Measurements from ENCODE around the gene CCDC188. TPM values are rescaled to one million over a fixed set of nuclear protein-coding genes. Genes with fewer than 3 reads are reported as not detected.

The CCDC188 gene
- polyA plus RNA-seq, 1 donor (not counting 4 experiments of a cell fraction or from before 2014, with no cell fraction given): not detected

DNA sequence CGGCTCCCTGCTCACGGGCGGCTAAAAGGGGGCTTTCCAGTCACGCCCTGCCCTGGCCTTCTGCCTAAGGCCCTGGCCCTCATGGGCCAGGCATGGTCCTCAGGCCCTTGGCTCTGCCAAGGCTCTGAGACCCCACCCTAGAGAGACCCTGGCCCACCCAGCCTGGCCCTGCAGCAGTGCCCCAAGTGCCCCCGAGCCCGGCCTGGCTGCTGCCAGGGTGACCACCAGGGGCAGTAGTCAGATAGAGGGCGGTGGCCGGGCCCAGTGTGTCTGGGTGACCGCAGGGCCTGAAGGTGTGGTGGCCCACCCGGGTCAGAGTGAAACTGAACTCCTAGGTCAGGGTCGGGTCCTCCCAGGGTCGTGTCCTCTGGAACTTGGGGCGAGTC lies 29.4 kb upstream of the CCDC188 start:
- H3K36me3 ChIP-seq (ENCODE audit: control insufficient read depth in 2 of 2, extremely low read depth in 1 of 2, insufficient read depth in 2 of 2, low read length in 2 of 2): no peaks in the 10 kb centered on the region
- no peaks in the 10 kb centered on the region for H3K9me1 ChIP-seq (ENCODE audit: control insufficient read depth, extremely low read depth, insufficient read depth, low read length)
- no peak overlapping the region for H3K9ac ChIP-seq (ENCODE audit: control insufficient read depth, extremely low read depth, insufficient read depth, low read length)
- no peak overlapping the region for H3K27ac ChIP-seq (ENCODE audit: control insufficient read depth, insufficient read depth, low read length)
- peaks cover under 1% of the 10 kb centered on the region for H3K27me3 ChIP-seq (ENCODE audit: control insufficient read depth, extremely low read depth, insufficient read depth, low read length)
- FAIRE-seq: no peak
- H3K4me1 ChIP-seq (ENCODE audit: control insufficient read depth, extremely low read depth, insufficient read depth, low read length): no peaks in the 10 kb centered on the region
- no peaks in the 10 kb centered on the region for H3K79me2 ChIP-seq (ENCODE audit: control insufficient read depth, insufficient read depth, low read length)
- dilution Hi-C loops (cut with MboI; ENCODE audit: extremely low pct_ligation_motif_present, low sequenced_read_pairs): no loop called here
- no peak for DNase-seq (ENCODE audit: low read depth, low spot score)
- H3K9me3 ChIP-seq (ENCODE audit: control insufficient read depth, low read depth, low read length): no peaks in the 10 kb centered on the region
- no peaks in the 10 kb centered on the region for H4K20me1 ChIP-seq (ENCODE audit: control insufficient read depth, extremely low read depth, insufficient read depth, low read length)
- H3K4me2 ChIP-seq (ENCODE audit: control insufficient read depth, extremely low read depth, insufficient read depth, low read depth, low read length): no peak overlapping the region
- TF ChIP-seq, protein P1, sequence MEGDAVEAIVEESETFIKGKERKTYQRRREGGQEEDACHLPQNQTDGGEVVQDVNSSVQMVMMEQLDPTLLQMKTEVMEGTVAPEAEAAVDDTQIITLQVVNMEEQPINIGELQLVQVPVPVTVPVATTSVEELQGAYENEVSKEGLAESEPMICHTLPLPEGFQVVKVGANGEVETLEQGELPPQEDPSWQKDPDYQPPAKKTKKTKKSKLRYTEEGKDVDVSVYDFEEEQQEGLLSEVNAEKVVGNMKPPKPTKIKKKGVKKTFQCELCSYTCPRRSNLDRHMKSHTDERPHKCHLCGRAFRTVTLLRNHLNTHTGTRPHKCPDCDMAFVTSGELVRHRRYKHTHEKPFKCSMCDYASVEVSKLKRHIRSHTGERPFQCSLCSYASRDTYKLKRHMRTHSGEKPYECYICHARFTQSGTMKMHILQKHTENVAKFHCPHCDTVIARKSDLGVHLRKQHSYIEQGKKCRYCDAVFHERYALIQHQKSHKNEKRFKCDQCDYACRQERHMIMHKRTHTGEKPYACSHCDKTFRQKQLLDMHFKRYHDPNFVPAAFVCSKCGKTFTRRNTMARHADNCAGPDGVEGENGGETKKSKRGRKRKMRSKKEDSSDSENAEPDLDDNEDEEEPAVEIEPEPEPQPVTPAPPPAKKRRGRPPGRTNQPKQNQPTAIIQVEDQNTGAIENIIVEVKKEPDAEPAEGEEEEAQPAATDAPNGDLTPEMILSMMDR (optimal IDR thresholded peaks at IDR 0.05 in 1 of 3, IDR thresholded peaks at IDR 0.05 in 1 of 3, conservative IDR thresholded peaks at IDR 0.05 in 1 of 3; ENCODE audit: extremely low read depth in 1 of 3, insufficient read depth in 2 of 3, low read length in 3 of 3): peak in 1 of 3 experiments; percentile 13
- no peak for TF ChIP-seq EZH2 (IDR thresholded peaks at IDR 0.05; ENCODE audit: low read length)
- H2AFZ ChIP-seq (ENCODE audit: control insufficient read depth, low read length): no peak overlapping the region
- H3K4me3 ChIP-seq (ENCODE audit: control insufficient read depth in 2 of 3, extremely low read depth in 1 of 3, insufficient read depth in 2 of 3, low read depth in 1 of 3, low read length in 3 of 3): no peak overlapping the region

DNA sequence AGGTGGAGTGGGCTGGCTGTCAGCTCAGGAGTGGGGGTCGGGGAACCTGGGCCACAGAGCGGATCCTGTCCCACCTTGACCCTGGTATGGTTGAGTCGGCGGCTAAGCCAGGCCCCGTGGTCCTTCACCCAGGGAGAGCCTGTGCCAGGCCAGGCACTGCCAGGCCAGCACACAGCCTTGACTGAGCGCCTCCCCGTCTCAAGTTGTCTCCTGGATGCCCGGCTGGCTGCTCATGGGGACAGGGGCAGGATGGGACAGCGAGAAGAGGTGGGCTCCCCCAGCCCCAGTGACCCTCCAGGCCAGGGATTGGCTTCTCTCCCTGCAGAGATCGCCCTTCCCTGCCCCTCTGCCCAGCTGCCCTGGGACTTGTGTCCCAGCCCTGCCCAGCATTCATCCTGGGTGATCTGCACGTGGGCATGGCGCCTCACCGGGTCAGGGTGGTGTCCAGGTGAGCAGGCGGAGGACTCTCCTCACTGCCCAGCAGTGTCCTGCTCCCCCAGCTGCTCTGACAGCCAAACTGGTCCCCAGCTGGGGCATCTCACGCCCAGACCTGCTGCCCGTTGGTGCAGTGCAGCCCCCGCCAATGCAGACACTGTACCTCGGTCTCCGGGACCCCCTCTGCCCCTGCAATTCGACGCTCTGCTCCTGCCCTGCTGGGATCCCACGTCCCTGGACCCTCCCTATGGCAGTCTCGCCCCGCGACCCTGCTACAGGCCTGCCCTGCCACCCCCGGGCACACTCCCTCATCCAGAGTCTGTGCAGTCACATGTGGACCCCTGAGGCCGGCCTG lies 28.8 kb upstream of the CCDC188 start:
- dilution Hi-C loops (cut with MboI; ENCODE audit: extremely low pct_ligation_motif_present, low sequenced_read_pairs): no loop called here
- Histone ChIP-seq H3K4me1 (ENCODE audit: control insufficient read depth, extremely low read depth, insufficient read depth, low read length) (no peaks in the 10 kb centered on the region), H3K9ac (ENCODE audit: control insufficient read depth, extremely low read depth, insufficient read depth, low read length) (no peak overlapping the region), H2AFZ (ENCODE audit: control insufficient read depth, low read length) (no peak overlapping the region), H3K79me2 (ENCODE audit: control insufficient read depth, insufficient read depth, low read length) (no peaks in the 10 kb centered on the region), H3K4me2 (ENCODE audit: control insufficient read depth, extremely low read depth, insufficient read depth, low read depth, low read length) (no peak overlapping the region), H3K9me3 (ENCODE audit: control insufficient read depth, low read depth, low read length) (no peaks in the 10 kb centered on the region), H3K4me3 (ENCODE audit: control insufficient read depth in 2 of 3, extremely low read depth in 1 of 3, insufficient read depth in 2 of 3, low read depth in 1 of 3, low read length in 3 of 3) (no peak overlapping the region), H3K27me3 (ENCODE audit: control insufficient read depth, extremely low read depth, insufficient read depth, low read length) (peaks cover 6% of the 10 kb centered on the region), H3K36me3 (ENCODE audit: control insufficient read depth in 2 of 2, extremely low read depth in 1 of 2, insufficient read depth in 2 of 2, low read length in 2 of 2) (no peaks in the 10 kb centered on the region), H4K20me1 (ENCODE audit: control insufficient read depth, extremely low read depth, insufficient read depth, low read length) (no peaks in the 10 kb centered on the region), H3K27ac (ENCODE audit: control insufficient read depth, insufficient read depth, low read length) (no peak overlapping the region), H3K9me1 (ENCODE audit: control insufficient read depth, extremely low read depth, insufficient read depth, low read length) (no peaks in the 10 kb centered on the region)
- no peak for TF ChIP-seq EZH2 (IDR thresholded peaks at IDR 0.05; ENCODE audit: low read length)
- TF ChIP-seq, protein P1 (optimal IDR thresholded peaks at IDR 0.05 in 1 of 3, IDR thresholded peaks at IDR 0.05 in 1 of 3, conservative IDR thresholded peaks at IDR 0.05 in 1 of 3; ENCODE audit: extremely low read depth in 1 of 3, insufficient read depth in 2 of 3, low read length in 3 of 3): no peak
- DNase-seq (ENCODE audit: low read depth, low spot score): no peak
- no peak for FAIRE-seq

All from keratinocyte (primary cell).